Neuronal stem cell (in vitro differentiated cells): ENCODE measurements around the gene PDE6A.

ENCODE experiments used
- DNase-seq: peaks from one replicate; pipeline ENCODE4 v3.0.0-alpha.2; 2013; ENCODE audit warnings: low spot score
- H2AFZ ChIP-seq: one replicate; pipeline ENCODE4 v1.6.1; 2013; ENCODE audit warnings: mild to moderate bottlenecking, low read length, inconsistent platforms
- H2AK5ac ChIP-seq: 2 replicates; pipeline ENCODE4 v1.6.1; 2013; ENCODE audit warnings: low read depth, mild to moderate bottlenecking, inconsistent platforms, low read length, moderate library complexity, mixed read lengths
- H2BK120ac ChIP-seq: 2 replicates; pipeline ENCODE4 v1.6.1; 2013; ENCODE audit warnings: low read depth, mild to moderate bottlenecking, inconsistent platforms, low read length, moderate library complexity, mixed read lengths
- H2BK12ac ChIP-seq: one replicate; pipeline ENCODE4 v1.6.1; 2013; ENCODE audit warnings: low read length, inconsistent platforms
- H2BK15ac ChIP-seq: 2 replicates; pipeline ENCODE4 v1.6.1; 2013; ENCODE audit warnings: mild to moderate bottlenecking, low read length, inconsistent platforms, mixed read lengths
- H2BK5ac ChIP-seq: one replicate; pipeline ENCODE4 v1.6.1; 2013; ENCODE audit warnings: inconsistent platforms, mild to moderate bottlenecking, low read length, moderate library complexity
- H3K14ac ChIP-seq: one replicate; pipeline ENCODE4 v1.6.1; 2013; ENCODE audit warnings: low read length, inconsistent platforms
- H3K18ac ChIP-seq: 2 replicates; pipeline ENCODE4 v1.6.1; 2013; ENCODE audit warnings: low read length, inconsistent platforms
- H3K23ac ChIP-seq: 2 replicates; pipeline ENCODE4 v1.6.1; 2013; ENCODE audit warnings: low read depth, mild to moderate bottlenecking, mixed read lengths, low read length, inconsistent platforms; ENCODE audit not compliant: poor library complexity
- H3K27ac ChIP-seq: replicated peaks from 3 replicates; pipeline ENCODE4 v1.5.1; 2013; ENCODE audit warnings: low read length, inconsistent platforms
- H3K27me3 ChIP-seq, 3 experiments: 2 replicates each; pipeline ENCODE4 v1.6.1; 2013; ENCODE audit warnings: low read length in 3 of 3, mild to moderate bottlenecking in 2 of 3, inconsistent platforms in 1 of 3, low read depth in 1 of 3, mixed read lengths in 1 of 3, moderate library complexity in 1 of 3; ENCODE audit not compliant: control insufficient read depth in 3 of 3, insufficient read depth in 3 of 3
- H3K36me3 ChIP-seq, 2 donors: replicated peaks in 1 of 2; 2 replicates each; pipeline ENCODE4 v1.6.1; 2013; ENCODE audit warnings: low read length in 2 of 2; ENCODE audit not compliant: control insufficient read depth in 2 of 2, insufficient read depth in 2 of 2
- H3K4ac ChIP-seq: 2 replicates; pipeline ENCODE4 v1.6.1; 2013; ENCODE audit warnings: inconsistent platforms, mild to moderate bottlenecking, low read length, moderate library complexity
- H3K4me1 ChIP-seq, 2 donors: 1 replicate in 1 of 2; 2 replicates in 1 of 2; pipeline ENCODE4 v1.6.1; 2013; ENCODE audit warnings: low read length in 2 of 2, low read depth in 1 of 2; ENCODE audit not compliant: control insufficient read depth in 2 of 2, insufficient read depth in 1 of 2
- H3K4me2 ChIP-seq: one replicate; pipeline ENCODE4 v1.6.1; 2013; ENCODE audit warnings: mild to moderate bottlenecking, low read length, inconsistent platforms; ENCODE audit not compliant: insufficient read depth, poor library complexity, severe bottlenecking
- H3K4me3 ChIP-seq, 2 donors: 2 replicates each; pipeline ENCODE4 v1.5.1; 2013; ENCODE audit warnings: low read length in 2 of 2, mild to moderate bottlenecking in 2 of 2, inconsistent platforms in 1 of 2, moderate library complexity in 1 of 2
- H3K79me1 ChIP-seq: one replicate; pipeline ENCODE4 v1.6.1; 2013; ENCODE audit warnings: low read depth, mild to moderate bottlenecking, inconsistent platforms, low read length, moderate library complexity
- H3K9ac ChIP-seq: one replicate; pipeline ENCODE4 v1.6.1; 2013; ENCODE audit warnings: mild to moderate bottlenecking, low read depth, low read length, inconsistent platforms; ENCODE audit not compliant: poor library complexity
- H3K9me3 ChIP-seq, 2 donors: replicated peaks in 1 of 2; 2 replicates each; pipeline versions ENCODE3 to v1.6.1; 2013; ENCODE audit warnings: low read length in 2 of 2, mild to moderate bottlenecking in 2 of 2, inconsistent platforms in 1 of 2, low read depth in 1 of 2, mixed read lengths in 1 of 2, moderate library complexity in 1 of 2; ENCODE audit not compliant: control insufficient read depth in 2 of 2, insufficient read depth in 1 of 2
- H4K8ac ChIP-seq: one replicate; pipeline ENCODE4 v1.6.1; 2013; ENCODE audit warnings: low read depth, mild to moderate bottlenecking, inconsistent platforms, low read length, moderate library complexity
- H4K91ac ChIP-seq: one replicate; pipeline ENCODE4 v1.6.1; 2013; ENCODE audit warnings: low read length, low read depth, mild to moderate bottlenecking, inconsistent platforms; ENCODE audit not compliant: poor library complexity
- WGBS, 2 donors: extraction: QIAGEN DNeasy Blood & Tissue Kit; methylation state at CpG; one replicate each; pipeline ENCODE4 v1.1.7; 2013; ENCODE audit warnings: missing lambda C conversion rate in 2 of 2, mixed read lengths in 1 of 2; ENCODE audit not compliant: insufficient read length in 2 of 2, insufficient replicate concordance in 1 of 2; ENCODE audit errors: extremely low coverage in 2 of 2; 5-methylcytosine and 5-hydroxymethylcytosine counted together

PDE6A gene

GRCh38 chr5:149930043-149930748 is 14.4 kb downstream of the PDE6A start:
- no peak overlapping the region for H3K4ac ChIP-seq
- DNase-seq: no peak
- no peak overlapping the region for H3K4me3 ChIP-seq
- no peak overlapping the region for H2BK12ac ChIP-seq
- H2AK5ac ChIP-seq: no peak overlapping the region
- H3K9ac ChIP-seq: no peak overlapping the region
- H3K14ac ChIP-seq: no peak overlapping the region
- no peaks in the 10 kb centered on the region for H3K36me3 ChIP-seq
- H3K18ac ChIP-seq: no peak overlapping the region
- no peak overlapping the region for H2AFZ ChIP-seq
- no peak overlapping the region for H3K4me2 ChIP-seq
- no peak overlapping the region for H4K8ac ChIP-seq
- no peaks in the 10 kb centered on the region for H3K4me1 ChIP-seq
- no peak overlapping the region for H3K23ac ChIP-seq
- H3K79me1 ChIP-seq: no peaks in the 10 kb centered on the region
- H3K27me3 ChIP-seq: peaks cover 0 to 15% (median 1%) of the 10 kb centered on the region in 3 experiments
- H2BK5ac ChIP-seq: no peak overlapping the region
- no CpG with 5 or more reads among the region's 6 CpGs for WGBS, 2 donors
- no peak overlapping the region for H2BK120ac ChIP-seq
- no peaks in the 10 kb centered on the region for H3K9me3 ChIP-seq
- H3K27ac ChIP-seq: no peak overlapping the region
- H2BK15ac ChIP-seq: no peak overlapping the region
- no peak overlapping the region for H4K91ac ChIP-seq

GRCh38 chr5:149924486-149924885 is 20.1 kb downstream of the PDE6A start:
- no peak overlapping the region for H3K4me3 ChIP-seq
- H3K9me3 ChIP-seq: no peaks in the 10 kb centered on the region
- H3K27me3 ChIP-seq: no peaks in the 10 kb centered on the region
- no CpG with 5 or more reads among the region's 5 CpGs for WGBS, 2 donors
- no peak overlapping the region for H3K4ac ChIP-seq
- H2BK15ac ChIP-seq: no peak overlapping the region
- no peak overlapping the region for H3K9ac ChIP-seq
- no peak overlapping the region for H3K18ac ChIP-seq
- DNase-seq: no peak
- peak overlapping the region; percentile 46 for H2BK5ac ChIP-seq
- no peaks in the 10 kb centered on the region for H3K36me3 ChIP-seq
- H3K79me1 ChIP-seq: no peaks in the 10 kb centered on the region
- no peak overlapping the region for H3K27ac ChIP-seq
- H3K4me1 ChIP-seq: no peaks in the 10 kb centered on the region
- no peak overlapping the region for H3K23ac ChIP-seq
- H2BK12ac ChIP-seq: no peak overlapping the region
- H2AK5ac ChIP-seq: no peak overlapping the region
- H3K14ac ChIP-seq: no peak overlapping the region
- H4K8ac ChIP-seq: no peak overlapping the region
- H2BK120ac ChIP-seq: no peak overlapping the region
- no peak overlapping the region for H2AFZ ChIP-seq
- H3K4me2 ChIP-seq: no peak overlapping the region
- no peak overlapping the region for H4K91ac ChIP-seq

DNA sequence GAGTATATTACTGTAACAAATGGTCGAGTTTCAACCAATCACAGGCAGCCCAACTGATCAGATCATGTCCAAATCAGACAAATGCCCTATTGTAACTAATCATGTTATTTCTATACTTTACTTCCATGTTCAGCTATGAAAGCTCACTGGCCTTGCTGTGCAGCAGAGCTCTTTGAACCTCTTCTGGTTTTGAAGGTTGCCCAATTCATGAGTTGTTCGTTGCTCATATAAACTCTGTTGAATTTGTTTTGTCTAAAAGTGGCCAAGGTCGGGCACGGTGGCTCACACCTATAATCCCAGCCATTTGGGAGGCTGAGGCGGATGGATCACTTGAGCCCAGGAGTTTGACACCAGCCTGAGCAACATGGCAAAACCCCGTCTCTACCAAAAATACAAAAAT is 21.6 kb downstream of the PDE6A start:
- H2BK5ac ChIP-seq: no peak overlapping the region
- no peak overlapping the region for H3K18ac ChIP-seq
- no peak overlapping the region for H2AK5ac ChIP-seq
- no peak overlapping the region for H4K91ac ChIP-seq
- H2BK12ac ChIP-seq: no peak overlapping the region
- H3K27ac ChIP-seq: no peak overlapping the region
- no peak overlapping the region for H2BK15ac ChIP-seq
- no peak overlapping the region for H2BK120ac ChIP-seq
- no peaks in the 10 kb centered on the region for H3K27me3 ChIP-seq
- H3K14ac ChIP-seq: no peak overlapping the region
- no peaks in the 10 kb centered on the region for H3K36me3 ChIP-seq
- no peak overlapping the region for H4K8ac ChIP-seq
- H3K23ac ChIP-seq: no peak overlapping the region
- no CpG with 5 or more reads among the region's 6 CpGs for WGBS, 2 donors
- no peaks in the 10 kb centered on the region for H3K4me1 ChIP-seq
- H3K4me2 ChIP-seq: no peak overlapping the region
- DNase-seq: no peak
- no peaks in the 10 kb centered on the region for H3K9me3 ChIP-seq
- H2AFZ ChIP-seq: no peak overlapping the region
- H3K4ac ChIP-seq: no peak overlapping the region
- no peaks in the 10 kb centered on the region for H3K79me1 ChIP-seq
- no peak overlapping the region for H3K4me3 ChIP-seq
- H3K9ac ChIP-seq: no peak overlapping the region

GRCh38 chr5:149921597-149921996 is 23.0 kb downstream of the PDE6A start:
- no peak overlapping the region for H2BK5ac ChIP-seq
- no CpG with 5 or more reads among the region's 3 CpGs for WGBS, 2 donors

More at GRCh38 chr5:149921597-149921996, 23.0 kb downstream of the PDE6A start:
- Histone ChIP-seq H3K23ac (no peak overlapping the region), H3K9me3 (no peaks in the 10 kb centered on the region), H3K4ac (no peak overlapping the region), H2BK120ac (no peak overlapping the region), H2AK5ac (no peak overlapping the region), H2AFZ (no peak overlapping the region), H3K4me2 (no peak overlapping the region), H3K27ac (no peak overlapping the region), H2BK15ac (no peak overlapping the region), H3K4me3 (no peak overlapping the region), H3K14ac (no peak overlapping the region), H4K8ac (no peak overlapping the region), H4K91ac (no peak overlapping the region), H3K18ac (no peak overlapping the region), H3K27me3 (no peaks in the 10 kb centered on the region), H3K9ac (no peak overlapping the region), H3K79me1 (no peaks in the 10 kb centered on the region), H3K4me1 (no peaks in the 10 kb centered on the region), H3K36me3 (no peaks in the 10 kb centered on the region), H2BK12ac (no peak overlapping the region)
- DNase-seq: no peak
